ENCODE data around the gene STK10.

STK10 gene

DNA sequence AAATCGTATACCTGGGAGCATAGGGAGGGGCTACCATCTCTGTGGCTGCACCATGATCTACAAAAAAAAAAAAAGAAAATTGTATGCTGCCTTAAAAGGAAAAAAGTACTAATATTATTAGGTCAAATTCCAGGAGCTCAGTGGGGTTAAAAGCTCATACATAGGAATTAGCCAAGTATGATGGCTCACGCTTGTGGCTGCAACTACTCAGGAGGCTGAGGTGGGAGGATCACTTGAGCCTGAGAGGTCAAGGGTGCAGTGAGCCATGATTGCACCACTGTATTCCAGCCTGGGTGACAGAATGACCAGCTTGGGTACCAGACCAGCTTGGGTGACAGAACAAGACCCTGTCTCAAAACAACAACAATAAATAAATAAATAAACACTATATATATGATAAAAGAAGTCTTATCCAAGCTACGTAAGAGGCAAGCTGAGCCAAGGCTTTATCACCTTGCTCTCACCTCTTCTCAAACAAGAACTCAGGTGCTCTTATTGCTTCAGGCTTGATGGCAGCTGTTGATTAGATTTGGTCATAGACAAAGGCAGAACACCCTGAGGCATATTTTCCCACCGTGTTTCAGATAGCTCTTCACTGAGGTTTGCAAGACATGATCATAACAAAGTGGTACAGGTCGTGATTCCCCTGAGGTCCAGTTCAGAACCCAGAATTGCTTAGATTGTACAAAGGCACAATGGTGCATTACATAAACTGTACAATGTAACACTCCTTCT, 178.3 kb downstream of the STK10 start:
- DNase-seq (ENCODE audit: low read depth in 2 of 2) = no peak

DNA sequence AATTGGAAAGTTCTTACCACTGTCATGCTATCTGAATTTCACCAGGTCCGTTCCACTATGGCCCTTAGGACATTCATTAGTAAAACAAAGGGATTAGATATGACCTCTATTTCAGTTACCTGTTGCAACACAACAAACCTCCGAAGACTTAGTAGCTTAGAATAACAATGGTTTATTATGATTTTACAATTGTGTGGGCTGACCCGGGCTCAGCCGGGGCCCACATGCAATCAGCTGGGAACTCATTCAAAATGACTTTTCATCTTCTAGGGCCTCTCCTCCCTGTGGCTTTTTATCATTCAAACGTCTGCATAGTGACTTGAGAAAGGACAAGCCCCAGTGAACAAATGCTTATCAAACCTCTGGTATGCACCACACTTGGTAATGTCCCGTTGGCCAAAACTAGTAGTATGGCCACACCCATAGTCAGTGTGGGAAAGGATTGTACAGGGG, 179.3 kb downstream of the STK10 start:
- no peak for DNase-seq (ENCODE audit: low read depth in 2 of 2)

DNA sequence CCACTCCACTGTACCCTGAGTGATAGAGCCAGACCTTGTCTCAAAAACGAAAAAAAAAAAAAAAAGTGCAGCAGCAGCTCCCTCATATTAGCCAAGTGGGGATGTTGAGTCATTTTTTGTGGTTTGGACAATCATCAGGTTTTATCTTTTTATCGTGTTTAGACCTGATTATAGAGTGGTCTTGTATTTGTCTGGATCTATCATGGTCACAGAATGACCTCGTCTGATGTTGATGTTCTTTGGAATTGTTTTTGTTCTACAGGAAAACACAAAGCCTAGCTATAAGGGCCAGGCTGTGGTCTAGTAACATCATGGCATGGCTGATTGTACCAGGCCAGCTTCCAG, 179.9 kb downstream of the STK10 start:
- DNase-seq (ENCODE audit: low read depth in 2 of 2) = no peak

DNA sequence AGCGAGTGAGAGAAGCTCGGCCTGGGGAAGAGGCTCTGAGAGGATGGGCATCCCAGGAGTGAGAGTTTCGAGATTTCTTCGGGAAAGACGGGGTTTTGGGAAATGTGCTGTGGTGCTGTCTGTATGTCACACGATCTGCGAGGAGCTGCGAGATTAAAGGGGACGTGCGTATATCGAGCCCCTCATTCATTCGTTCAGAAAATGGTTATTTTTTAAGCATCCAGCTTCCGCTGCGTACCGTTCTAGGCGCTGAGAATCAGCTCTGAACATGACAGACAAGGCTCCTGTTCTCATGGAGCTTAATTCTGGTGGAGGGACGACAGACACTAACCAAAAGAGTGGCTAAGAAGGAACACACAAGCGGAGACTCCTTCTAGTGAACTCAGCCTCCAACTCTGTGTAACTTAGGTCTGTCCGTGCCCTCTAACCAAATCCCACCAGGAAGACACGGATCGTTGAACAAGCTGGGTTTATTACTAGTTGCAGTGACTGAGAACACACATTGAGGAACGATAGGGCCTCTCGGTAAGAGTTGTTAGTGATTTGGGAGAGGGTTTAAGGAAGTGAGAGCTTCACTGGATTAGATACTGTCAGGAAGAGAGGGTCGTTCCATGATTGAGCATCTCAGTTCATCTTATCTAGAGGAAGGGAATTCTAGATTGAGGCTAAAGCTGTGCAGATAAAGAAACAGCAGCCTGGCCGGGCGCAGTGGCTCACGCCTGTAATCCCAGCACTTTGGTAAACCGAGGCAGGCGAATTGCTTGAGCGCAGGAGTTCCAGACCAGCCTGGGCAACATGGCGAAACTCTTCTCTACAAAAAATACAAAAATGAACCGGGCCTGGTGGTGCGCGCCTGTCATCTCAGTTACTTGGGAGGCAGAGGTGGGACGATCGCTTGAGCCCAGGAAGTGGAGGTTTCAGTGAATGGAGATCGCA, 180.6 kb downstream of the STK10 start:
- no peak for DNase-seq (ENCODE audit: low read depth in 2 of 2)

DNA sequence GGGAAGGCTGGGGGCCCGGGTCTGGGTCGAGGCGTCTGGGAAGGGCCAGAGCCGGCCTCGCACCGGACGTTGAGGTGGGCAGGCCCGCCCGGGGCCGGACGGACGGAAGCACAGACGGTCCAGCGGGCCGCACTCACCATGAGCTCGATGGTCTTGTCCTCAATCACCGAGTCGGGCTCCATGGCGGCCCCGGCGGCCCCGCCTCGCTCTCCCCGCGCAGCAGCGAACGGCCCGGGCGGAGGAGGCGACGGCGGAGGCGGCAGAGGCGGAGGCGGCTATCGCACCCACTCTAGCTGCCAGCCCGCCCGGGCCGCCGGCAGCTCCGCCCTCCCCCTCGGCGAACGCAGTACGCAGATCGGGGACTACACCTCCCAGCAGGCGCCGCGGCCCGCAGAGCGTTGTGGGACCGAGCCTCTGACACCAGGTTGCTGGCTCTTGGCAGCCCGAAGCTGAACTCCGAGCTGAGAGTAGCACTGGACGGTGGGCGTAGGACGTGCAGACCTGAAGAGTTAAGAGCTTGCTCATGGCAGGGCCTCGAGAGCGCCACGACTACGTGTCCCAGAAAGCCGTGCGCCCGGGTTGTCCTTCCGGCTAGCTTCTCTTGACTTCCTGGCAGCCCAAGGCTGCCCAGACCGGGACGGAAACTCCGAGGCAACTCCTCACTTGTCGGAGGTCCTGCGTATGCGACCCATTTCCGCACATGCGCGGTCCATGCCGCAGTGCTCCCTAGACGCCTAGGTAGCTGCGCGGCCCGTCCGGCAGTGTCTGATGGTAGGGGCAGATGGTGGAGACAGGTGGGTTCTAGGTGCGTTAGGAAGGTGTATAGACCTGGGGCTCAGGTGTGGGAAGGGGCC, 181.5 kb downstream of the STK10 start, which contains the start of gene FBXW11:
TSS of gene FBXW11 (minus strand) at position 318 of the 854 bp plus-strand sequence. CDS start at position 182, 136 bp downstream.
- DNase-seq (ENCODE audit: low read depth in 2 of 2) = peak; percentile 92

DNA sequence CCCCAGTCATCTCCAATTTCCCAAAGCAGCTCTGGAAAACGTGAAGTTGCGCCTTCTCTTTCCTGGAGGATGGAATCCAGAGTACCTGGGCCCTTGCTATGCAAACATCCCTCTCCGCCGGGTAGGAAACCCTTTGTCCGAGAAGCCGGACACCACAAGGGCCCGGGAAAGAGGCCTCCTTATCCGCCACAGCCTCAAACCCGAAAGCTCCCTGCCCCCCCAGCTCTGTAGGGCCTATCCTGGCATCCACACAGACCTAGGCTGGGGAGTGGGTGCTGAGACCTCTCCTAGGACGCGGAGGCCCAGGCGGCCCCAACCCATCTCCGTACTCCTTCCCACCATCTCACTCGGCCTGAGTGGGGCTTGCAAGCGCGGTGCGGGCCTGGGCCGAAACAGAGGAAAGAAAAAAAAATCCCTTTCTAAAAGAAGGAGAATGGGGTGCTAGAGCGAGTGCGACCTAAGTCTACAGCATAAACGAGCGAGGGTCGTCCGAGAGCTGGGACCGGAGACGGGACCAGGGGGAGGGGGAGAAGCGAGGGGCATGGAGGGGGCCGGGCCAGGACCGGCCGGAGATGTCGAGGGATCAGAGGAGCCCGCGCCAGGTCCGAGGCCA, 182.2 kb downstream of the STK10 start:
- DNase-seq (ENCODE audit: low read depth in 2 of 2) = no peak

DNA sequence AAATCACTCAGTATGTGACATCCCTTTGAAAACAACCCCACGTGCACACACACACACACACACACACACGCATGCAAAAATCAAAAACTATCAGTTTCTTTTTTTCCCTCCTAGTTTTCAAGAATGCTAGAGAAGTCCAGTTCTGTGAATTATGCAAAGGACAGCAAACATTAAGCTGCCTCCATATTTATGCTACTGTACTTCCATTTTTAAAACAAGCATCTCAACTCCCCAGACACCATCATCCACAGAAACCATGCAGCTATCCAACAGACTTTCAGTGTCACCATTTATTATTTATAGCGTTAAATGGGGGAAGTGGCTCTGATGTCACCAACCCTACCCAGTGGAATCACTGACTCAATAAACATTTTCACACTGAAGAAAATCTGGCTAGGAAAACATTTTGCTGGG, 183.2 kb downstream of the STK10 start:
- DNase-seq (ENCODE audit: low read depth in 2 of 2) = no peak

DNA sequence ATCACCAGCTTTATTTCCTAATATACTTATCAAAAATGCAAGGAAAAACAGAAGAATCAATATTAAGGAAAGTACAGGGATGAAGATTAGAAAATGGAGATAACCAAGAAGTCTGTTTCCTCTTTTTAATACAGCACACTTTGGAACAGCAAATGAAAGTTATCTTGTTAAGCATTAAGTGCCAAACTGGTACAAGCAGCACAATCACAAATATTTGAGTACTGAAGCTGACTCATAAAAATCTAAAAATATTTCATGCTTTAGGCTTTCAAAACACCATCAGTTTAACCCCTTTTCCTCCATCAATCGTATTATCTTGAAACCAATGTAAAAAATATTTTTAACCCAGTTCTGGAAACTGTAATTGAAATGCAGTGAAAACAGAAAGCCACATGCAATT, 184.3 kb downstream of the STK10 start:
- DNase-seq (ENCODE audit: low read depth in 2 of 2) = no peak

DNA sequence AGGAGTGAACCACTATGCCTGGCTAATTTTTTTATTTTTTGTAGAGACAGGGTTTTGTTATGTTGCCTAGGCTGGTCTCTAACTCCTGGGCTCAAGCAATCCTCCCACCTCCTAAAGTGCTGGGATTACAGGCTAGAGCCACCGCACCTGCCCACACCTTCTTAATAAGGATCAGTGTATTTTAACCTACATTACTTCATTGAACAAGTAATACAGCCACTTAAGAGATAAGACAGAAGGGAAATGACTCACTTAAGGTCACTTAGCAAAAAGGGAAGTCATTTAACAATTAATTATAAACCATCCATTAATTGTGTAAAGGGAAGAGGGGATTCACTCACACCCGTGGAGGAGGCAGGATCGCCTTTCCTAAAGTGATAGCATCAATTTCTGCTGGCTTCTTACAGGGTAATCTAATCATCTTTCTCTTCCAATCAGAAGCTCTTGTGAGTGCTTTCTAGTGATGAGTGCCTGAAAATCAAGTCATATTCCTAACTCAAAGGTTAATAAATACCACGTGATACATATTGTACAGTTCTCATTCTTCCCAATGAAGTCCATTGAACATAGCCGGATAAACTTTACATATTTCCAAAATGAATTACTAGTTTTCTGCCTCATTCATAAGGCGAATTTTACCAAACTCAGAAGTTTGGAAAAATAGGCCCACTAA, 185.0 kb downstream of the STK10 start:
- no peak for DNase-seq (ENCODE audit: low read depth in 2 of 2)

DNA sequence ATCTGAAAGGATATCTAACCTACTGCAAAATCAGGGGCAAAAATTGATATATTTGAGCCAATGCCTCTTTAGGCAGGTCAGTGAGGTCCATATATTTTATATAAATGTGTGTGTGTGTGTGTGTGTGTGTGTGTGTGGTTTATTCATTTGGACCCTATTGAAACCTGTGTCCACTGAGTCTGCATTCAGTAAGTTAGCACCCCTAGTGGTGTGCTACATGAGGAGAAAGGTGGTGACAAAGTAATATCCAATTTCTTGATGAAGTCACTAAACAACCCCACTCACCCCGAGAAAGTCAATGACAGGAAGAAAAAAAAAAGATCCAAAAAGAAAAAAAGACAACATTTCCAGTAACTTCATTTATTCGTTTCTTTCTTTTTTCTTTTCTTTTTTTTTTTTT, 185.7 kb downstream of the STK10 start:
- no peak for DNase-seq (ENCODE audit: low read depth in 2 of 2)

DNA sequence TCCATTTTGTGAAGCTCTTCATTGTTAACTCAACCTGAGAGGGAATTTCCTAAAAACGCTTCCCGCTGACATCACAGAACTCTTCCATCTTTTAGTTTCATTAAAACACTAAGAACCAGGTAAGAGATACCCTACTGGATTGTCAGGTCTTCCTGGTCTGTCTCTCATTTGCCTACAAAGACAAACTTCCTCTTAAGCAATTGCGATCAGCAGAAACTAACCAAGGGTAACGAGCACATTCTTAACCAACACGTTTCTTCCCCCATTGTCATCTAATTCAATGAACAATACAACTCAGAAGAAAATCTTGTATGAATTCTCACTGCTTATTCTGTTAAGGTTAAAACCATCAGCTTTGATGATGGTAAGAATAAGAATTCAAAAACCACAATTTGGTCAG, 188.1 kb downstream of the STK10 start:
- no peak for DNase-seq (ENCODE audit: low read depth in 2 of 2)

DNA sequence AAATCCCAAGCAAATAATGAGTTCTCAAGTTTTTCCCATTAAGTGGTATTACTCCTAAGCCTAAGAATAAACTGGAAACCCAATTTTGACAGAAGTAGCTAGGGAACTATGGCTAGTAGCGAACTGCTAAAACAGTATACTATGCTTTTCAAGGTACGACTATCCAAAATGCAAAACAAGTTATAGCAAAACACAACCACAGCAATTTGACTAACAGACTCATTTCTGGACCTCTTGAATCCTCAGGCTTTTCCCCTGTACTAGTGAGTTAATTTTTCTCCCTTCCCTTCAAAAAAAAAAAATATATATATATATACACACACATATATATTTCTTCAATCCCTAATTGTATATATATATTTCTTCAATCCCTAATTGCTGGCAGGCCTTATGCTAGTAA, 188.9 kb downstream of the STK10 start:
- DNase-seq (ENCODE audit: low read depth in 2 of 2) = no peak

DNA sequence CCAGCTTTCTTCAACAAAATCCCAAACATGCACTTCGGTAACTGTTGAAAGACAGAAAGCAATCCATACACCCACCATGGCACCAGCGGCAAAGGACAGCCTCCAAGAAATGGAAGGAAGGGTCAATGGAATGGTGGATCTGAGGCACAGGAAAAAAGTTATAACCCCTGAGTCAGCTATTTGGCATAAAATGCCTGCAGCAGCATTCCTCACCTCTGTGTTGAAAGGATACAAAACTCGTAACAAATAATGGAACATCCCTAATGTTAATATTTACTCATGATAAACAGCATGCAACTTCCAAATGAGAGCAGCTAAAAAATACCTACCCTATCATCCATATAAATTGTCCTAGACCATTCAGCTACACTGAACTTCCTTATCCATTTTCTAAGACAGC, 191.0 kb downstream of the STK10 start:
- DNase-seq (ENCODE audit: low read depth in 2 of 2) = no peak

DNA sequence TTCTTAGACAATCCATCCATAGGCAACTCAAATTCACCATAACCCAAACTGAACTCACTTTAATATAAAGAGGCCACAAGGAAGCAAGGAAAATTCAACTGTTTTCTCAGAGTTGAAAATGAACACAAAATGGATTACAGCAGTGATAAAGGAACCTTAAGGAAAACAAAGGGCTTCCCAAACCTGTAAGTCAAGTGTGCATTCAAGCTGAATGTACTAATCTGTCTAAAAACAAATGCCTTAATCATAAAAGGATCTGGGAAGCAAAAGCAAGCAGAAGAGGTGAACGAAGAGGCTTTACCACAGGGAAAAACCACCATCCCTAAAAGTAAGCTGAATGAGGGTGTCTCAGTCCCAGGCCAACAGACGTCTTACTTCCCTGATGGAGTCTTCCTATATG, 195.2 kb downstream of the STK10 start:
- DNase-seq (ENCODE audit: low read depth in 2 of 2) = no peak

DNA sequence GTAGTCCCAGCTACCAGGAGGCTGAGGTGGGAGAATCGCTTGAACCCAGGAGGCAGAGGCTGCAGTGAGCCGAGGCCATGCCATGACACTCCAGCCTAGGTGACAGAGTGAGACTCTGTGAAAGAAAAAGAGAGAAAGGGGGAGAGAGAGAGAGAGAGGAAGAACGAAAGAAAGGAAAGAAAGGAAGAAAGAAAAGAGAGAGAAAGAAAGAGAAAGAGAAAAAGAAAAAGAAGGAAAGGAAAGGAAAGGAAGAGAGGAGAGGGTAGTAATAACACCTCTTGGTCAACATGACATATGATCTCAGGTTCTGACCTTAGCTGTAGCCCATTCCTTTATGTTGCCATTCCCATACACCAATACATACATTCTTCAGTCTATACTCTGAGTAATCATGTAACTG, 195.7 kb downstream of the STK10 start:
- DNase-seq (ENCODE audit: low read depth in 2 of 2) = no peak
